Caco-2 (cell line): ENCODE measurements around the gene DOK3. TPM values are rescaled to one million over a fixed set of nuclear protein-coding genes. Genes with fewer than 3 reads are reported as not detected.

ENCODE experiments used
- BruUV-seq: library from RNA; stranded (reverse); fragments of 400-500 nt; replicated peaks from 2 replicates; lab custom pipeline; 2021; lab: Mats Ljungman, UMichigan
- CTCF ChIA-PET: fragments of 300-600 bp; sonication (Branson Sonifier 250); formaldehyde crosslinking; loops from one replicate; lab custom pipeline; 2022; ENCODE audit warnings: antibody characterized with exemption; lab: Charles Lee
- POLR2A ChIA-PET: fragments of 300-600 bp; sonication (Branson Sonifier 250); formaldehyde crosslinking; loops from one replicate; lab custom pipeline; 2022; ENCODE audit warnings: antibody characterized with exemption; lab: Charles Lee
- DNase-seq, 2 experiments: peaks; one replicate each; pipeline versions ENCODE4 v3.0.0 to v3.0.0-alpha.2; 2020 to 2022
- H3K27me3 ChIP-seq: replicated peaks from 2 replicates; pipeline ENCODE4 v1.6.0; 2011; ENCODE audit warnings: low read length; ENCODE audit not compliant: control insufficient read depth, insufficient read depth
- H3K36me3 ChIP-seq: 2 replicates; pipeline ENCODE4 v1.5.1; 2011; ENCODE audit warnings: low read length; ENCODE audit not compliant: control insufficient read depth, insufficient read depth
- H3K4me1 ChIP-seq: fragments of 250-450 bp; sonication (Bioruptor Pico); 2 replicates; pipeline ENCODE4 v1.5.1; 2020; ENCODE audit warnings: mild to moderate bottlenecking
- H3K4me3 ChIP-seq: 2 replicates; pipeline ENCODE4 v1.5.1; 2011; ENCODE audit warnings: low read depth, mild to moderate bottlenecking, control low read depth, low read length
- H3K9me3 ChIP-seq: fragments of 250-450 bp; sonication (Bioruptor Pico); 2 replicates; pipeline ENCODE4 v1.5.1; 2020; ENCODE audit warnings: mild to moderate bottlenecking, moderate library complexity
- H3K27ac Mint-ChIP-seq: one replicate; pipeline ENCODE4 v1.8.0; 2022; ENCODE audit warnings: mixed read lengths; ENCODE audit not compliant: unreplicated experiment
- H3K27me3 Mint-ChIP-seq: one replicate; pipeline ENCODE4 v1.8.0; 2022; ENCODE audit warnings: mixed read lengths; ENCODE audit not compliant: insufficient read depth, unreplicated experiment
- H3K36me3 Mint-ChIP-seq: one replicate; pipeline ENCODE4 v1.8.0; 2022; ENCODE audit warnings: mild to moderate bottlenecking, mixed read lengths; ENCODE audit not compliant: insufficient read depth, unreplicated experiment
- H3K4me1 Mint-ChIP-seq: one replicate; pipeline ENCODE4 v1.8.0; 2022; ENCODE audit warnings: low read depth, mixed read lengths; ENCODE audit not compliant: unreplicated experiment
- H3K4me3 Mint-ChIP-seq: one replicate; pipeline ENCODE4 v1.8.0; 2022; ENCODE audit warnings: mild to moderate bottlenecking, moderate library complexity, mixed read lengths; ENCODE audit not compliant: unreplicated experiment
- H3K9me3 Mint-ChIP-seq: one replicate; pipeline ENCODE4 v1.8.0; 2022; ENCODE audit warnings: mixed read lengths; ENCODE audit not compliant: unreplicated experiment
- intact Hi-C: fragments of 100-400 bp; cut with micrococcal nuclease; formaldehyde crosslinking; loops from one replicate; pipeline ENCODE4 v1.10.0; 2022; ENCODE audit not compliant: unreplicated experiment
- total RNA-seq: library from RNA; stranded (reverse); gene quantifications from 2 replicates; pipeline ENCODE4 v1.2.3, GENCODE V29; 2022
- TF ChIP-seq, protein P1 (sequence below), 2 experiments: fragments of 200-600 bp in 1 of 2; IDR thresholded peaks; 1 replicate in 1 of 2; 2 replicates in 1 of 2; pipeline versions ENCODE4 v1.5.1 to v1.8.0; 2011 to 2022; ENCODE audit warnings: antibody characterized with exemption in 1 of 2, control low read depth in 1 of 2, inconsistent platforms in 1 of 2, low read depth in 1 of 2, low read length in 1 of 2, mild to moderate bottlenecking in 1 of 2, moderate library complexity in 1 of 2; ENCODE audit not compliant: insufficient read depth in 1 of 2, severe bottlenecking in 1 of 2, unreplicated experiment in 1 of 2

The DOK3 gene
- total RNA-seq, 1 experiment from 2014 or later, result 7.9 TPM

DNA sequence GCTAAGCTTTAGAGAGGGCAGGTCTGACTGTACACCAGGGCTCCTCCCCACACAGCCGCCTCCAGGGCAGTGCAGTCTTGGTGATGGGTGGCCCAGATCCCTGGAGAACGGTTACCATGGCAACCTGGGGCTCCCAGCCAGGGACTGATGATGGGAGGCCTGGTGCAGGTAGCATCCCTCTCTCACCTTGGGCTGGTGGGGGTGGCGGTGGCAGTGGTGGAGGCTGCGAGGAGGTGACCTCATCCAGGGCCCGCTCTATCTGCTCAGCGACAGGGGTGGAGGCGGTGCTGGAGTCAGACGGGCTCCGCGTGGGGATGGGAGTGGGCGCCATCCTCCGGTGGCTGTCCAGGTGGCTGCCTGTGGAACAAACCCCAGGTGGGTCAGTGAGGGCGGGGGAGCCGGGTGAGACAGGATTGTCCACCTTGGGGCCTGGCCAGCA is 50.7 kb downstream of the DOK3 start:
- Histone ChIP-seq H3K9me3 (no peaks in the 10 kb centered on the region), H3K4me1 (peaks cover 3% of the 10 kb centered on the region; the same call in 1 of the 2 replicates), H3K4me3 (no peak overlapping the region), H3K36me3 (peaks cover 1% of the 10 kb centered on the region), H3K27me3 (no peaks in the 10 kb centered on the region)
- intact Hi-C loops, result no loop called here
- peaks cover 9% of the 10 kb centered on the region for H3K4me1 Mint-ChIP-seq
- CTCF ChIA-PET, result interaction anchor here (1.8 kb wide), 1 partner anchor 80 kb away, joined by 11 read pairs; no protein-coding TSS in a partner anchor
- peak; percentile 68 to 79 for DNase-seq
- H3K27me3 Mint-ChIP-seq, result no peaks in the 10 kb centered on the region
- peak overlapping the region; percentile 83 for H3K27ac Mint-ChIP-seq
- no peaks in the 10 kb centered on the region for H3K9me3 Mint-ChIP-seq
- H3K4me3 Mint-ChIP-seq, result no peak overlapping the region
- no TSS peak for BruUV-seq
- H3K36me3 Mint-ChIP-seq, result peaks cover 93% of the 10 kb centered on the region
- TF ChIP-seq, protein P1, sequence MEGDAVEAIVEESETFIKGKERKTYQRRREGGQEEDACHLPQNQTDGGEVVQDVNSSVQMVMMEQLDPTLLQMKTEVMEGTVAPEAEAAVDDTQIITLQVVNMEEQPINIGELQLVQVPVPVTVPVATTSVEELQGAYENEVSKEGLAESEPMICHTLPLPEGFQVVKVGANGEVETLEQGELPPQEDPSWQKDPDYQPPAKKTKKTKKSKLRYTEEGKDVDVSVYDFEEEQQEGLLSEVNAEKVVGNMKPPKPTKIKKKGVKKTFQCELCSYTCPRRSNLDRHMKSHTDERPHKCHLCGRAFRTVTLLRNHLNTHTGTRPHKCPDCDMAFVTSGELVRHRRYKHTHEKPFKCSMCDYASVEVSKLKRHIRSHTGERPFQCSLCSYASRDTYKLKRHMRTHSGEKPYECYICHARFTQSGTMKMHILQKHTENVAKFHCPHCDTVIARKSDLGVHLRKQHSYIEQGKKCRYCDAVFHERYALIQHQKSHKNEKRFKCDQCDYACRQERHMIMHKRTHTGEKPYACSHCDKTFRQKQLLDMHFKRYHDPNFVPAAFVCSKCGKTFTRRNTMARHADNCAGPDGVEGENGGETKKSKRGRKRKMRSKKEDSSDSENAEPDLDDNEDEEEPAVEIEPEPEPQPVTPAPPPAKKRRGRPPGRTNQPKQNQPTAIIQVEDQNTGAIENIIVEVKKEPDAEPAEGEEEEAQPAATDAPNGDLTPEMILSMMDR (IDR thresholded peaks at IDR 0.05; ENCODE audit: insufficient read depth in 1 of 2, low read depth in 1 of 2, low read length in 1 of 2, severe bottlenecking in 1 of 2, unreplicated experiment in 1 of 2), result no peak
- POLR2A ChIA-PET, result no interaction called here

DNA sequence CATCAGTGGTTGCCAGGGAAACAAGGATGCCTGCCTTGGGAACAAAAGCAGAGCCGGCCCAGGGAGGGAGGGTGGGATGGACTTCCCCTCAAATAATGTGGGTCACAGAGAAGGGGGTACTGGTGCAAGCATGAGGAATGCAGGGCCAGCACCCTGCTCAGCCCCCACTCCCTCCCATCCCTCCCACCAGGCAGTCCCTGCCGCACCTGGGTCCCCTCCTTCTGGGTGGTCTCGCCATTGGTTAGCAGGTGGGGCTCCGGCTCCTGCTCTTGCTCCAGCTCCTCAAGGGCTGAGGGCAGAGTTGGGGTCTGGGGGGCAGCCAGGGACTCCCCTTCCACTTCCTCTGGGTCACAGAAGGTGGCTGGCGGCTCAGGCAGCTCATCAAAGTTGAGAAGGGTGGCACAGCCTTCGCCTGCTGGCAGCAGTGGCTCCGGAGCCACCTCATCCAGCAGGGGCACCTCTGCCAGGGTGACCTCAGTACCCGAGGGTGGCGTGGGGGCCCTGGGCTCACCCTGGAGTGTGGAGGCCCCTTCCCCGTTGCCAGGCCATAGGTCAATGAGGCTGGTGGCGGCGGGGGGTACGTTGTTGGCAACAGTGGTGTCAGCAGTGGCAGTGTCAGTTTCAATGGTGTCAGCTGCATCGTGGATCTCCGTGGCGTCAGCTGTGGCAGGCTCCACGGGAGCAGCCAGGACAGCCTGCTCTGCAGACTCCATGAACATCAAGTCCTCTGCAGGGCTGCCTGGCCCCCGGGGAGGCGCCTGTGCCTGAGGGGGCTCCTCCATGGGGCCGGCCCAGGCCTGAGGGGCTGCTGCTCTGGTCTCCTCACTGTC is 51.6 kb downstream of the DOK3 start:
- peak overlapping the region; percentile 83 for H3K27ac Mint-ChIP-seq
- no peaks in the 10 kb centered on the region for H3K27me3 Mint-ChIP-seq
- Histone ChIP-seq H3K4me1 (peaks cover 7% of the 10 kb centered on the region; the same call in 1 of the 2 replicates), H3K27me3 (no peaks in the 10 kb centered on the region), H3K4me3 (no peak overlapping the region), H3K36me3 (peaks cover 1% of the 10 kb centered on the region), H3K9me3 (no peaks in the 10 kb centered on the region)
- H3K9me3 Mint-ChIP-seq, result no peaks in the 10 kb centered on the region
- CTCF ChIA-PET, result interaction anchor here (0.5 to 1.8 kb wide), 22 partner anchors 11 to 150 kb away, joined by 3 to 27 read pairs (median 4); partner anchors contain the start of genes DBN1, GRK6, MXD3 and PDLIM7
- POLR2A ChIA-PET, result interaction anchor here (0.6 to 1.2 kb wide), 5 partner anchors 15 to 107 kb away, joined by 3 to 7 read pairs (median 5); partner anchors contain the start of genes GRK6, LMAN2 and PDLIM7
- peaks cover 87% of the 10 kb centered on the region for H3K36me3 Mint-ChIP-seq
- intact Hi-C loops, result loop anchor here (1.0 to 2.0 kb wide), 3 partner anchors 15 to 43 kb away; partner anchors contain the start of genes DBN1 and GRK6
- H3K4me3 Mint-ChIP-seq, result no peak overlapping the region
- DNase-seq, result no peak
- TF ChIP-seq, protein P1 (IDR thresholded peaks at IDR 0.05; ENCODE audit: insufficient read depth in 1 of 2, low read depth in 1 of 2, low read length in 1 of 2, severe bottlenecking in 1 of 2, unreplicated experiment in 1 of 2), result no peak
- no TSS peak for BruUV-seq
- H3K4me1 Mint-ChIP-seq, result peaks cover 12% of the 10 kb centered on the region
